SK-N-SH treated with all-trans-retinoic acid at 6 μM for 48 hours (cell line): ENCODE results near the gene EPB41L1.

Source experiments
- ARNTL ChIP-seq: fragments of 450-650 bp; formaldehyde crosslinking; IDR thresholded peaks from 2 replicates; pipeline ENCODE4 v1.5.0; 2020; ENCODE audit warnings: low read depth, mild to moderate bottlenecking, moderate library complexity, borderline replicate concordance
- GLIS3 ChIP-seq: fragments of 250-450 bp; sonication (Bioruptor Pico); IDR thresholded peaks from 2 replicates; pipeline ENCODE4 v1.5.0; 2020; ENCODE audit warnings: mild to moderate bottlenecking, moderate library complexity
- OSR1 ChIP-seq: fragments of 250-450 bp; sonication (Bioruptor Pico); IDR thresholded peaks from 2 replicates; pipeline ENCODE4 v1.8.0; 2022; ENCODE audit warnings: moderate library complexity, mild to moderate bottlenecking, inconsistent platforms
- PATZ1 ChIP-seq: fragments of 250-450 bp; sonication (Bioruptor Pico); IDR thresholded peaks from 2 replicates; pipeline ENCODE4 v1.8.0; 2020; ENCODE audit warnings: mild to moderate bottlenecking, moderate library complexity, borderline replicate concordance
- RARB ChIP-seq: fragments of 250-450 bp; sonication (Bioruptor Pico); IDR thresholded peaks from 2 replicates; pipeline ENCODE4 v1.8.0; 2021; ENCODE audit warnings: mild to moderate bottlenecking, moderate library complexity
- ZNF70 ChIP-seq: fragments of 450-650 bp; formaldehyde crosslinking; IDR thresholded peaks from 2 replicates; pipeline ENCODE4 v1.5.0; 2020; ENCODE audit warnings: mild to moderate bottlenecking, moderate library complexity

DNA sequence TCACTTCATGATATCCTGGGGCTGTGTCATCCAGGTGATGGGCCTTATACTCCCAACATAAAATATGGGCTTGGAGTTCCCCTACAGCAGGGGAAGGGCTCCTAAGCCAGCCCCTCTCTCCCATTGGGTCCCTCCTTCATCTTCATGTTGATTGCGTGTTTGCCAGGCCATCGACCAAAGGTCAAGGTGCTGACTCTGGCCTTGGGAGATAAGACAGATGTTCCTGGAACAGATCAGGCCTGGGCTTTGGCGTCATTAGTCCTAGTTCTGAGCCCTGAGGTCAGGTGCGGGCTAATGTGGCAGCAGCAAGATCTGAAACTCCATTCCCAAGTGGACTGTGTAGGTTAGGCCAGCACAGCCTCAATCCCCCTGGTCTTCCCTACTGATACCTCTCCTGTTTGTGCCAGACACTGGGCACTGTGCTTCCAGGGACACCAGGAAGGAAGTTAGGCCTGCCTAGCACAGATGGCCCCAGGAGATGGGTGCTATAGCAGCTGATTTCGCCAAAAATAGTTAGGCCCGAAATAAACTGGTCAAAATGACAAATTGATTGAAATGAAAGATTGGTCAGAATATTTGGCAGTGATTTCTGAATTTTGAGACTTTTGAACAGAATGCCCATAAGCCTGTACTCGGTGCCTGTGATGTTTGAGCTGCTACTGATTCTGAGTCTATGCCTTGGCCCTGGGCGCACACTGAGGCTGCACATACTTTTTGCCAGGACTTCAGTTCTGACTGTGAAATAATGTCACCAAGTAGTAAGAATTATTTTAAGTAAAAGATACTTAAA, 28.8 kb downstream of the EPB41L1 start:
- TF ChIP-seq PATZ1 (CRISPR knock-in tag) (no peak), GLIS3 (CRISPR knock-in tag) (no peak), RARB (no peak), OSR1 (no peak), ARNTL (no peak), ZNF70 (CRISPR knock-in tag) (no peak)
